OCI-LY7 (cell line): ENCODE results near the gene RRBP1.
A peak's percentile ranks its signal among the peaks of the same experiment; 100 is the strongest.

Source experiments
- EZH2phosphoT487 ChIP-seq: fragments of 200-600 bp; sonication (generic); IDR thresholded peaks from 2 replicates; pipeline ENCODE4 v1.6.1; 2018; ENCODE audit warnings: low read depth, borderline replicate concordance, mild to moderate bottlenecking, mixed run types, antibody characterized with exemption, low read length, moderate library complexity, mixed read lengths
- TF ChIP-seq, protein P1 (sequence below): fragments of 200-600 bp; sonication (generic); conservative IDR thresholded peaks from 2 replicates; pipeline ENCODE4 v1.5.1; 2014; ENCODE audit warnings: mild to moderate bottlenecking, antibody characterized with exemption, low read length, moderate library complexity, mixed read lengths

- TF ChIP-seq, protein P1, sequence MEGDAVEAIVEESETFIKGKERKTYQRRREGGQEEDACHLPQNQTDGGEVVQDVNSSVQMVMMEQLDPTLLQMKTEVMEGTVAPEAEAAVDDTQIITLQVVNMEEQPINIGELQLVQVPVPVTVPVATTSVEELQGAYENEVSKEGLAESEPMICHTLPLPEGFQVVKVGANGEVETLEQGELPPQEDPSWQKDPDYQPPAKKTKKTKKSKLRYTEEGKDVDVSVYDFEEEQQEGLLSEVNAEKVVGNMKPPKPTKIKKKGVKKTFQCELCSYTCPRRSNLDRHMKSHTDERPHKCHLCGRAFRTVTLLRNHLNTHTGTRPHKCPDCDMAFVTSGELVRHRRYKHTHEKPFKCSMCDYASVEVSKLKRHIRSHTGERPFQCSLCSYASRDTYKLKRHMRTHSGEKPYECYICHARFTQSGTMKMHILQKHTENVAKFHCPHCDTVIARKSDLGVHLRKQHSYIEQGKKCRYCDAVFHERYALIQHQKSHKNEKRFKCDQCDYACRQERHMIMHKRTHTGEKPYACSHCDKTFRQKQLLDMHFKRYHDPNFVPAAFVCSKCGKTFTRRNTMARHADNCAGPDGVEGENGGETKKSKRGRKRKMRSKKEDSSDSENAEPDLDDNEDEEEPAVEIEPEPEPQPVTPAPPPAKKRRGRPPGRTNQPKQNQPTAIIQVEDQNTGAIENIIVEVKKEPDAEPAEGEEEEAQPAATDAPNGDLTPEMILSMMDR: 0 out of 2 replicates have a peak, but pooled peaks have one; percentile 27
- TF ChIP-seq EZH2phosphoT487: no peak
Observed at GRCh38 chr20:17659801-17660200, 22.2 kb downstream of the RRBP1 start.
